GM18907 (cell line): ENCODE measurements around the gene CRX.
"Not testable (repeated sequence)": the region's sequence is repeated elsewhere in the genome, so short reads cannot be mapped to it uniquely, and the experiment has no call there.

Experiments
- ATAC-seq: cut with Tn5 transposase; IDR thresholded peaks from one replicate; pipeline ENCODE4 v1.9.1; 2021; ENCODE audit warnings: mild to moderate bottlenecking, moderate library complexity; ENCODE audit not compliant: unreplicated experiment

The CRX gene

GRCh38 chr19:47803148-47803547 lies 18.6 kb upstream of the CRX start:
- ATAC-seq, result not testable (repeated sequence)

DNA sequence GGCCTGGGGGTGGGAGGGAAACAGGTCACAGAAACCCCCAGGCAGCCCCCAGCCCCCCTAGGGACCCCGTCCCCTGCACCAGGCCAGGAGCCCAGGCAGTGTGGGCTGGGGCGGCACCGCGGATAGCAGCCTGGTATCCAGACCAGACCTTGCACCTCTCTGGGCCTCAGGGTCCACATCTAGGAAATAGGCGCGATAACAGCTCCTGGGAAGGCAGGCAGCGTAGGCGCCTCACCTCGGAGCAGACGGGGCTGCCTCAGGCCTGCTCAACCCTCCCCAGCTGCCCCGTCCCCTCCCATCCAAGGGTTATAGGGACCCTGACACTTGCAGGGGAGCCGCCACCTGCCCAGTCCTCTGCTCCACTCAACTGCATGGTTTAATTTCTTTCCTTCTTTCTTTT lies 18.1 kb upstream of the CRX start:
- not testable (repeated sequence) for ATAC-seq

- ATAC-seq, result not testable (repeated sequence)
Observed at GRCh38 chr19:47804451-47804850, 17.3 kb upstream of the CRX start, which contains the start of gene TPRX1. Gene TPRX1, minus strand, starts transcription at chr19:47804551. Its CDS starts 12 bp downstream, at chr19:47804539.

- no peak for ATAC-seq
Observed at GRCh38 chr19:47805313-47805712, 16.4 kb upstream of the CRX start.

- ATAC-seq, result no peak
Observed at GRCh38 chr19:47806435-47806834, 15.3 kb upstream of the CRX start.

- no peak for ATAC-seq
Observed at GRCh38 chr19:47813304-47813994, 8.3 kb upstream of the CRX start.

DNA sequence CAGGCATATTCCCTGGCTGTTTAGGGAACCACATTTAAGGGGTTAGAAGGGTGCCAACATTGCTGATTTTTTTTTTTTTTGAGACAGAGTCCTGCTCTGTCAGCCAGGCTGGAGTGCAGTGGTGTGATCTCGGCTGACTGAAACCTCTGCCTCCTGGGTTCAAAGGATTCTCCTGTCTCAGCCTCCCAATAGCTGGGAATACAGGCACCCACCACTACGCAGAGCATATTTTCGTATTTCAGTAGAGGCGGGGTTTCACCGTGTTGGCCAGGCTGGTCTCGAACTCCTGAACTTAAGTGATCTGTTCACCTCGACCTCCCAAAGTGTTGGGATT lies 7.8 kb upstream of the CRX start:
- ATAC-seq, result no peak

DNA sequence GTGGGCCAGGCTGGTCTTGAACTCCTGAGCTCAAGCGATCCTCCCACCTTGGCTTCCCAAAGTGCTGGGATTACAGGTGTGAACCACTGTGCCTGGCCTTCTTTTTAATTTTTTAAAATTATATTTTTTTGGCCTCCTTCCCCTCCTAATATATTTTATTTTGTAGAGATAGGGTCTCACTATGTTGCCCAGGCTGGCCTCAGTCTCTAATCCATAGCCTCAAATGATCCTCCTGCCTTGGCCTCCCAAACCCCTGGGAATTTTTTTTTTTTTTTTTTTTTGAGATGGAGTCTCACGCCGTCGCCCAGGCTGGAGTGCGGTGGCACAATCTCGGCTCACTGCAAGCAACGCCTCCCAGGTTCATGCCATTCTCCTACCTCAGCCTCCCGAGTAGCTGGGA lies 5.5 kb upstream of the CRX start:
- ATAC-seq, result not testable (repeated sequence)

GRCh38 chr19:47818221-47818620 lies 3.5 kb upstream of the CRX start:
- not testable (repeated sequence) for ATAC-seq

DNA sequence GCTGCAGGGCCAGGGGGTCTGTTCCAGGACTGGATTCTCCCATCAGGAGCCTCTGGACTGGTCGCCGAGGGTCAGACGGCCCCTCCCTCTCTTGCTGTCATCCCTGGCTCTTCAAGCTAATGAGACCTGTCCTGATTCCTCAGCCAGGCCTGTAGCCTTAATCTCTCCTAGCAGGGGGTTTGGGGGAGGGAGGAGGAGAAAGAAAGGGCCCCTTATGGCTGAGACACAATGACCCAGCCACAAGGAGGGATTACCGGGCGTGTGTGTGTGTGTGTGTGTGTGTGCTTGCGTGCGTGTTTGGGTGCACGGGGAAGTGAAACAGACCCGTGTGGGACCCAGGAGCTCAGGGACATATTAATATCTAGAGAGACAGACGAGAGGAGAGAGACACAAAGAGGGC lies 1.9 kb upstream of the CRX start:
- no peak for ATAC-seq

DNA sequence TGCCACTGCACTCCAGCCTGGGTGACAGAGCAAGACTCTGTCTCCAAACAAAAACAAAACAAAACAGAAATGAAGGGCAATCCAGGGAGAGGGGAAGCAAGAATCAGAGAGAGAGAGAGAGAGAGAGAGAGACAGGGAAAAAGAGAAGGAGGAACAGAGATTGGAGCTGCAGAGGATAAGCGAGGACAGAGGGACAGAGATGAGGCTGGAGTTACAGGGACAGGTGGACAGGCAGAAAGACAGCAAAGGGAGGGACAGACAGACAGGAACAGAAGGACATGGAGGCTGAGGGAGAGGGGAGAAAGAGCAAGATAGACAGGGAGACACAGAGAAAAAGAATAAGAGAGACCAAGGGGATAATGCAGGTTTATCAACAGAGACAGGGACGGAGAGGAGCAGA lies 1.3 kb upstream of the CRX start:
- no peak for ATAC-seq

DNA sequence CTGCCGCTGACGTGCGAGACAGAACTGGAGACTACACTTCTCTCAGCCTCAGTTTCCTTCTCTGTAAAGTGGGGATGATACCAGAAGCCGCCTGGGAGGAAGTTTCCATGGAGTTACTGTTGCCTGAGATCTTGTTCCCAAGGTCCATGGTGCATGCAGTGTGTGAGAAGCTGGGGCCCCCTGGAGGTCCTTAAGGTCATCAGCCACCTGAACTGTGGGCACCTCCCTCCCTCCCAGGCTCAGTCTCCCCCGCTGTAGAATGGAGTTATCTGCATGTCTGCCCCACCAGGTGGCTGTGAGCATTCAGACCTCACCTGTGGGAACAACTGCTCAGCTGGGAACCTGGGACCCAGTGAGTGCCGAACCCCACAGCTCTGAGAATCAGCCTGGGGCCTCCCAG lies 2.7 kb downstream of the CRX start:
- ATAC-seq, result no peak

DNA sequence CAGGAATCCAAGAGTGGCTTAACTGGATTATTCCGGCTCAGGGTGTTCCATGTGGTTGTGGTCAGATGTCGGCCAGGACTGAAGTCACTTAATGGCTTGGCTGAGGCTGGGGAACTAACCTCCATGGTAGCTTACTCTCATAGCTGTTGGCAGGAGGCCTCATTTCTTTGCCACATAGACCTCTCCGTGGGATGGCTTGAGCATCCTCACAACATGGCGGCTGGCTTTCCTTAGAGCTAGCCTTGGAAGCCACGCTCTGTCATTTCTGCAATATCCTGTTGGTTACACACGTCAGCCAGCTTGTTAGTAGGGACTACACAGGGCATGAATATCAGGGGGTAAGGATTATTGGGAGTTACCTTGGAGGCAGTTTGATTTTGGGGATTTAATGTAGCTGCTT lies 5.1 kb downstream of the CRX start:
- ATAC-seq, result no peak

DNA sequence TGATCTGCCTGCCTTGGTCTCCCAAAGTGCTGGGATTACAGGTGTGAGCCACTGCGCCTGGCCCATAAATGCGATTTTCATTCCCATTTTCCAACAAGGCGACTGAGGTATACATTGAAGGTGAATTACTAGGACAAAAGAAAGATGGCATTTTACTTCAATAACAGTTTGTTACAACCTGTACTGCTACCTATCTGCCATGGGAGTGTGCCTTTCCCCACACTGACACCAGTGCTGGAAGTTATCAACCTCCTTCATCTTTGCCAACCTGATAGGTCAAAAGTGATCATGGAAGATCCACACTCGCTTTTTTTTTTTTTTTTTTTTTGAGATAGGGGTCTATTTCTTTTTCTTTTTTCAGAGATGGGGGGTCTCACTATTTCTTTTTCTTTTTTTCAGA lies 11.0 kb downstream of the CRX start:
- ATAC-seq, result no peak

DNA sequence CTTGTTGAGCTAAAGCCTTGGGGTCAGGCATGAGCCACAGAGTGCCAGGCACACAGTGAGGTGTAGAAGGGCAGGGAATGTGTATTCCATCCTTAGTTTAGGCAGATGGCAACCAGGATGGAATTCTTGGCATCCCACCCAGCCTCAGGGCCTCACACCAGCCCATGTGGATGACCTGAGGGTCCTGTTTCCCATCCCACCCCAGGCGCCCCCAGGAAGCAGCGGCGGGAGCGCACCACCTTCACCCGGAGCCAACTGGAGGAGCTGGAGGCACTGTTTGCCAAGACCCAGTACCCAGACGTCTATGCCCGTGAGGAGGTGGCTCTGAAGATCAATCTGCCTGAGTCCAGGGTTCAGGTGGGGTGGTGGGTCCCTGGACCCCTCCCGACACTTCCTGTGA lies 14.3 kb downstream of the CRX start:
- no peak for ATAC-seq

DNA sequence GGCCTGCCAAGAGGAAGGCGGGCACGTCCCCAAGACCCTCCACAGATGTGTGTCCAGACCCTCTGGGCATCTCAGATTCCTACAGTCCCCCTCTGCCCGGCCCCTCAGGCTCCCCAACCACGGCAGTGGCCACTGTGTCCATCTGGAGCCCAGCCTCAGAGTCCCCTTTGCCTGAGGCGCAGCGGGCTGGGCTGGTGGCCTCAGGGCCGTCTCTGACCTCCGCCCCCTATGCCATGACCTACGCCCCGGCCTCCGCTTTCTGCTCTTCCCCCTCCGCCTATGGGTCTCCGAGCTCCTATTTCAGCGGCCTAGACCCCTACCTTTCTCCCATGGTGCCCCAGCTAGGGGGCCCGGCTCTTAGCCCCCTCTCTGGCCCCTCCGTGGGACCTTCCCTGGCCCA lies 17.7 kb downstream of the CRX start:
- no peak for ATAC-seq

GRCh38 chr19:47839913-47840312 lies 18.2 kb downstream of the CRX start:
- ATAC-seq, result no peak

DNA sequence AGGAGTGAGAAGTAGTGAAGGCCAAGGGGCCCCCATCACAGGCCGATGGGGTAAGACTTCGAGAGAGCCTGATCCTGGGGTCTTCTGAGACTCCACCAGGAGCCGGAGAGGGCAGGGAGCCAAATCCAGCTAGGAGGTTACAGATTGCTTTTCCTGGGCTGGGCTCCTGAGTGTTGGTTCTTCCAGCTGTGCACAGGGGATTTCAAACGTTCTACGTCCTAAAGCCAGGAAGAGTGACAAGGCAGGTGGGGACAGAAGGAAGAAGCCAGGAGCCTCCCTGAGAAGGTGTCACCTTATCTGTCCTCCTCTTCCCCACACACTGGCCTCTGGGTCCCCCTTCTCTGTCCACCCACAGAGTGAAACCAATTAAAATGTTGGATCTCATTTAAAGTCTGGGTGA lies 21.2 kb downstream of the CRX start:
- ATAC-seq, result no peak

DNA sequence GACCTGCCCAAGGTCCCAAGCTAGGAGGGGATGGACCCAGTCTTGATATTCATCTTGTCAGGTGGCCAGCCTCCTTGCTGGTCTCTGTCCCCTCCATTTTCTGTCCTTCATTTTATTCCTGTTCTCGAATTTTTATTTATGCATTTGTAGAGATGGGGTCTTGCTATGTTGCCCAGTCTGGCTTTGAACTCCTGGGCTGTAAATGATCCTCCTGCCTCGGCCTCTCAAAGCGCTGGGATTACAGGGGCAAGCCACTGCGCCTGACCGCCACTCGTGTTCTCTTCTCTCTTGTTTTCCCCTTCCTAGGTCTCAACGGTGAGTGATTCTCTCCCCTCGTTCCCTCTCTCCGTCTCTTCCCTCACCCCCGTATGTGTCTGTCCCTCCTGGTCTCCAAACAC lies 26.7 kb downstream of the CRX start:
- ATAC-seq, result no peak

GRCh38 chr19:47848823-47849473 lies 27.2 kb downstream of the CRX start:
- ATAC-seq, result no peak

GRCh38 chr19:47853003-47853402 lies 31.3 kb downstream of the CRX start:
- ATAC-seq, result no peak

- no peak for ATAC-seq
Observed at GRCh38 chr19:47854459-47854858, 32.7 kb downstream of the CRX start.

DNA sequence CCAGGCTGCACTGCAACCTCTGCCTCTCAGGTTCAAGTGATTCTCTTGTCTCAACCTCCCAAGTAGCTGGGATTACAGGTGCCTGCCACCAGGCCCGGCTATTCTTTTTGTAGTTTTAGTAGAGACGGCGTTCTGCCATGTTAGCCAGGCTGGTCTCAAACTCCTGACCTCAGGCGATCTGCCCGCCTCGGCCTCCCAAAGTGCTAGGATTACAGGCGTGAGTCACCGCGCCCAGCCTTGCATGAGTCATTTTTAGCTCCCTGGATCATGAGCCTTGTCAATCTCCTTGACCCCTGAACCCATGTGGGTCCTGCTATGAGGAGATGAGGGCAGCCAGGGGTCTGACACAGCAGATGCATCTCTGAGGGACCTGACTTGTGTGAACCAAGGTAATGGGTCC lies 36.5 kb downstream of the CRX start:
- ATAC-seq, result not testable (repeated sequence)
